SK-N-SH (cell line): ENCODE results near the gene ARL4A.
"Not testable (repeated sequence)": the region's sequence is repeated elsewhere in the genome, so short reads cannot be mapped to it uniquely, and the experiment has no call there.

Experiments used
- CHD2 ChIP-seq: fragments of 150-350 bp; IDR thresholded peaks from 2 replicates; pipeline ENCODE4 v1.6.1; 2018; ENCODE audit warnings: low read length; ENCODE audit not compliant: partially characterized antibody
- EP300 ChIP-seq, 2 experiments: IDR thresholded peaks; 2 replicates each; pipeline versions ENCODE4 v1.4.0 to v1.6.1; 2012; ENCODE audit warnings: borderline replicate concordance in 1 of 2, low read depth in 1 of 2, low read length in 1 of 2
- EZH2phosphoT487 ChIP-seq: fragments of 200-600 bp; sonication (generic); IDR thresholded peaks from 2 replicates; pipeline ENCODE4 v1.6.1; 2017; ENCODE audit warnings: low read depth, mixed run types, mild to moderate bottlenecking, antibody characterized with exemption, moderate library complexity, borderline replicate concordance
- GABPA ChIP-seq: IDR thresholded peaks from 2 replicates; pipeline ENCODE4 v1.4.0; 2012; ENCODE audit warnings: low read depth, mild to moderate bottlenecking
- NRF1 ChIP-seq: IDR thresholded peaks from 2 replicates; pipeline ENCODE4 v1.6.1; 2012; ENCODE audit warnings: low read depth, mild to moderate bottlenecking, low read length
- POLR2AphosphoS5 ChIP-seq: IDR thresholded peaks from 2 replicates; pipeline ENCODE4 v1.6.1; 2012; ENCODE audit warnings: low read depth, low read length
- RAD21 ChIP-seq: IDR thresholded peaks from 2 replicates; pipeline ENCODE4 v1.6.1; 2012; ENCODE audit warnings: mild to moderate bottlenecking, low read length
- SIN3A ChIP-seq: IDR thresholded peaks from 2 replicates; pipeline ENCODE4 v1.6.1; 2012; ENCODE audit warnings: low read depth, mild to moderate bottlenecking, low read length, moderate library complexity, borderline replicate concordance
- TF ChIP-seq, protein P1 (sequence below): fragments of 200-600 bp; sonication (generic); IDR thresholded peaks from 2 replicates; pipeline ENCODE4 v1.6.1; 2017; ENCODE audit warnings: antibody characterized with exemption, mild to moderate bottlenecking, moderate library complexity
- TF ChIP-seq, protein P2 (sequence below): IDR thresholded peaks from 2 replicates; pipeline ENCODE4 v1.4.0; 2012; ENCODE audit warnings: low read depth

DNA sequence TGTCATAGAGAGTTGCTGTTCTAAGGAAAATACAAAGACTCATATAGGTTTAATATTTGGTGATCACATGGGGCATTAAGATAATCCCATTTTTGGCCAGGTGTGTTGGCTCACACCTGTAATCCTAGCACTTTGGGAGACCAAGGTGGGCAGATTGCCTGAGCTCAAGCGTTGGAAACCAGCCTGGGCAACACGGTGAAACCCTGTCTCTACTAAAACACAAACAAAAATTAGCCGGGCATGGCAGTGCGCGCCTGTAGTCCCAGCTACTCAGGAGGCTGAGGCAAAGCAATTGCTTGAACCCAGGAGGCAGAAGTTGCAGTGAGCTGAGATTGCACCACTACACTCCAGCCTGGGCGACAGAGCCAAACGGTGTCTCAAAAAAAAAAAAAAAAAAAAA is 14.0 kb upstream of the ARL4A start:
- TF ChIP-seq EP300 (IDR thresholded peaks at IDR 0.05; ENCODE audit: borderline replicate concordance in 1 of 2, low read depth in 1 of 2, low read length in 1 of 2); RAD21; SIN3A; CHD2; NRF1; POLR2AphosphoS5; GABPA; EZH2phosphoT487: not testable (repeated sequence)
- TF ChIP-seq, protein P1, sequence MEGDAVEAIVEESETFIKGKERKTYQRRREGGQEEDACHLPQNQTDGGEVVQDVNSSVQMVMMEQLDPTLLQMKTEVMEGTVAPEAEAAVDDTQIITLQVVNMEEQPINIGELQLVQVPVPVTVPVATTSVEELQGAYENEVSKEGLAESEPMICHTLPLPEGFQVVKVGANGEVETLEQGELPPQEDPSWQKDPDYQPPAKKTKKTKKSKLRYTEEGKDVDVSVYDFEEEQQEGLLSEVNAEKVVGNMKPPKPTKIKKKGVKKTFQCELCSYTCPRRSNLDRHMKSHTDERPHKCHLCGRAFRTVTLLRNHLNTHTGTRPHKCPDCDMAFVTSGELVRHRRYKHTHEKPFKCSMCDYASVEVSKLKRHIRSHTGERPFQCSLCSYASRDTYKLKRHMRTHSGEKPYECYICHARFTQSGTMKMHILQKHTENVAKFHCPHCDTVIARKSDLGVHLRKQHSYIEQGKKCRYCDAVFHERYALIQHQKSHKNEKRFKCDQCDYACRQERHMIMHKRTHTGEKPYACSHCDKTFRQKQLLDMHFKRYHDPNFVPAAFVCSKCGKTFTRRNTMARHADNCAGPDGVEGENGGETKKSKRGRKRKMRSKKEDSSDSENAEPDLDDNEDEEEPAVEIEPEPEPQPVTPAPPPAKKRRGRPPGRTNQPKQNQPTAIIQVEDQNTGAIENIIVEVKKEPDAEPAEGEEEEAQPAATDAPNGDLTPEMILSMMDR = not testable (repeated sequence)
- TF ChIP-seq, protein P2, sequence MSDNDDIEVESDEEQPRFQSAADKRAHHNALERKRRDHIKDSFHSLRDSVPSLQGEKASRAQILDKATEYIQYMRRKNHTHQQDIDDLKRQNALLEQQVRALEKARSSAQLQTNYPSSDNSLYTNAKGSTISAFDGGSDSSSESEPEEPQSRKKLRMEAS = not testable (repeated sequence)
